AG20443 (cell line): ENCODE measurements around the gene FAM50B.

Experiments
- DNase-seq: peaks from one replicate; pipeline ENCODE4 v3.0.0; 2012; ENCODE audit warnings: low spot score, mixed read lengths

The FAM50B gene

GRCh38 chr6:3895312-3895653 lies 46.1 kb downstream of the FAM50B start:
- DNase-seq: no peak

- DNase-seq: no peak
Measured at GRCh38 chr6:3895805-3896204, 46.6 kb downstream of the FAM50B start.

GRCh38 chr6:3898265-3898994 lies 49.3 kb downstream of the FAM50B start:
- peak; percentile 51 for DNase-seq

- DNase-seq: peak; percentile 19
Measured at GRCh38 chr6:3899061-3899460, 49.9 kb downstream of the FAM50B start.

- no peak for DNase-seq
Measured at GRCh38 chr6:3899970-3900439, 50.8 kb downstream of the FAM50B start.
